NCI-H146 treated with DMSO at 0.1 percent for 48 hours (cell line): ENCODE results near the gene ANAPC1.
"Not testable (repeated sequence)": the region's sequence is repeated elsewhere in the genome, so short reads cannot be mapped to it uniquely, and the experiment has no call there.

Experiments
- DNase-seq: peaks from one replicate; lab custom pipeline; 2025; ENCODE audit not compliant: unreplicated experiment; lab: John Stamatoyannopoulos, UW

The ANAPC1 gene

GRCh38 chr2:111883661-111884591 lies at the start of gene ANAPC1:
Gene ANAPC1 (minus strand): TSS chr2:111884193. CDS start chr2:111880825, 3,368 bp downstream.
- peak; percentile 83 for DNase-seq

DNA sequence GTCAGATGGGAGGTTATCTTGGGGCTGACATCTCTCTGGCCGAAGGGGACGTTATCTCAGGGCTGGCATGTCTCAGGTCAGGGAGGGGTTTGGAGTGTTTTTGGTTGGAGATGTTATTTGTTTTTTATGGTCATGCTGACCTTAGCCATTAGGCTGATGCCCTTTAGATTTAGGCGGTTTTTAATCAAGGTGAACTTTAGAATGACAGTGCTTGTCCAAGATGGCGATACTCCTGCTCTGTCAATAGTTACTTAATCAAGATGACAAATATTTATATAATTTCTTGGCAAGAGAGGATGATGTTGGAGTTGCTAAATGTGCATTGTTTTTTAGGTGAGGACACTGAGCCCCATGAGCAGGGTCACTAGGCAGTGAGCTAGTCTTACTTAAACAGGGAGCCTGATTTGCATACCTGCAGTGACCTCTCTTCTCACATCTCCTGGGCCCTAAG lies 48.9 kb upstream of the ANAPC1 start:
- no peak for DNase-seq

- DNase-seq: no peak
Observed at GRCh38 chr2:111930875-111931274, 46.9 kb upstream of the ANAPC1 start.

GRCh38 chr2:111930409-111930808 lies 46.4 kb upstream of the ANAPC1 start:
- DNase-seq: no peak

DNA sequence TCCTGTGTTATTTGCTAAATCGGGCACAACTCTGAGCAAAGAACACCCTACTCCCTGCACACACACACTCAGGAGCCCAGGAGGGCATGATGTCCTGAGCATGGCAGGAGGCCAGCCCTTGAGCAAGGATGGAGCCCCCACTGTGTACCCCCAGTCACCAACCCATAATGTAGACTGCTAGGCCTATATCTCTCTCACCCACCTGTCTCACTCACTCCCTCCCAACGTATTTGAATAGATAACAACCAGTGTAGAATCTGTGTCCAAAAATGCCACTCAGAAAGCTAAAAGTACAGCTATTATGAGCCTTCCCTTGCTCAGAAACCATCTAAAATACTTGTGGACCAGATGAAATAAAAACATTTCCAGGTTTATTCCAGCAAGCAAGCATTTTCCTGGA lies 43.7 kb upstream of the ANAPC1 start:
- no peak for DNase-seq

DNA sequence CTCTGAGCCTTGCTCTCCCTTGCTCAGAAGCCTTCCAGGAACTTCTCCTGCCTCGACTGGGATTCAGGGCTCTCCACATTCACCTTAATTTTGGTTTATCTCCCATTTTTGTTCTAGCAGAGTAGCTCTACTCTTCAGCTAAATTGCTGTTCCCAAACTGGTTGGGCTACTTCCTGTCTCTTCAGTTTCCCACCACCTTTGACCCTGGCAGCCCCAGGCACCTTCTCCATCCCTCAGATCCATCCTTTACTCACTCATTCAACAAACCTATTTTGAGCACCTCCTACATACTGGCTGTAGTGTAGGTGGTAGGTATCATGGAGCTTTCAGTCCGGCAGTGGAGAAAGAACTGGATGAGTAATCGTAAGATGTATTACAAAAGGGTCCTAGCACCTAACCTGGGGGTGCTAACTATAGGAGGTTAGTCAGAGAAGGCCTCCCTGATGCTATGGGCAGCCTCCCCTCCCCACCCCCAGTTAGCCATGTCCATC lies 40.7 kb upstream of the ANAPC1 start:
- no peak for DNase-seq

GRCh38 chr2:111923276-111923804 lies 39.3 kb upstream of the ANAPC1 start:
- no peak for DNase-seq

DNA sequence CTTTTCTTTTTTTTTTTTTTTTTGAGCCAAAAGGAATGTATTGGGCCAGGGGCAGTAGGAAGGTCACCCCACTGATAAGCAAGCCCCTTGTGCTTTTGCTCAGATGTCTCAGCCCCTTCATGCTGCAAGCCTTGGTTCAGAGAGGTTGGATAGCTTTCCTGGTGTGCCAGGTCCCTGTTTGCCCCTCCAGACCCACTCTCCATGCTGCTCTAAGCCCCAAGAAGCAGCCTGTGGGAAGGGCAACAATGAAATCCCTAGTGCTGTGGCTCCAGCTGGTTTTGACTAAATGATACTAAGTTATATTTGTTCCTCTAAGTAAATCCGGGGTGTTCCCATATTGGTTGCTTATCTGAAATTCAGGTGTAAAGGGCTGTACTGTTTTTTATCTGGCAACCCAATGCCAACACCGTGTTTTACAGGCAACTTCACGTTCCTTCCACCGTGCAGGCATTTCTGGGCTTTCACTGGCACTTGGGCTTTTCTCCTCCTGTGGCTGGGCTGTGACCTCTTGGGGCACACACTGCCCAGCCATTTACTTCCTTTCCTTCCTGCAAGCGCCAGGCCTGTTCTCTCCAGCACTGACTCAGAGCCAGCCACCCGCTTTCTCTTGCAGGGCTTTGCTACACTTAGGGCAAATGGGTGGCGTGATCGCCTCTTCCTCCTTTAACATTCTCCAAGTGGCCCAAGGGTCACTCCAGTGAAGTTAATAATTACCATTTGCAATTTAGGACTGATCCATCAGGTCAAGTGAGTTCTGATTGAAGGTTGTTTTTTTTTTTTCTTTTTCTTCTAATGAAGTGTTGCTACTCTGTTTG lies 36.0 kb upstream of the ANAPC1 start:
- DNase-seq: no peak

- no peak for DNase-seq
Observed at GRCh38 chr2:111919365-111919764, 35.4 kb upstream of the ANAPC1 start.

DNA sequence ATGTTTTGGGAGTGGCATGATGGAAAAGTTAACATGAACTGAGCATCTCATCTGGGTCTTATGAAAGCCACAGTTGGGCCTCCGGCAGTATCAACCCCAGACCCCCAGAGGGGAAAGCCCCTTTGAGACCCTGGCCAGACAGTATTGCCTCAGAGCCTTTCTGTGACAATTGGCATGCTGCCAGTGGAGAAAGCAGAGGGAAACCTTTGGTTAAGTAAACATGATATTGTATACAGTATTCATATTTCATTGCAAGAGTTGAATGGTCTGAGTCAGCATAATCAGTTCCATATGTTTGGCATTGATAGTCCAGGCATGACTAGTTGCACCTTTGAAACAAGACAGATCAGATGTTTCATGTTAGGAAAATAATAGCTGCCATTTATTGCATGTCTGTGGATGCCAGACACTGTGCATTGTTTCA lies 34.4 kb upstream of the ANAPC1 start:
- DNase-seq: no peak

DNA sequence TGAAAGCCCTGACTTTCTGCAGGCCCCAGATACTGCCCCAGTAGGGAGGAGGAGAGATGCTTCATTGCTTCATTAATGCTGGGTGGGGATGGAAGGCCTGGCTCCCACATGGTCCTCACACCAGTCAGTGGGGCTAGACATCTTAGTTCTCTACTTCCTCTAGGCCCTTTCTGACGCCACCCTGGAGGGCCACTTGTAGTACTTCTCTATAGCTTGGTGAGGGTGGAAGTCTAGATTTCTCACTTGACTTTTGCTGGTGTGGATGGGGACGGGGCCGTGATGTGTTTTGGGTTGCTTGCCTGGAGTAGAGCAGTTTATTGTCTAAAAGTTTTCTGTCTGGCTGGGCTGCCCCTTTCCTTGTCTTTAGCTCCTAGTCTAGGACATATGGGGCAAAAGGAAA lies 33.1 kb upstream of the ANAPC1 start:
- DNase-seq: no peak

- no peak for DNase-seq
Observed at GRCh38 chr2:111912547-111912946, 28.6 kb upstream of the ANAPC1 start.

GRCh38 chr2:111911295-111911977 lies 27.4 kb upstream of the ANAPC1 start:
- not testable (repeated sequence) for DNase-seq

DNA sequence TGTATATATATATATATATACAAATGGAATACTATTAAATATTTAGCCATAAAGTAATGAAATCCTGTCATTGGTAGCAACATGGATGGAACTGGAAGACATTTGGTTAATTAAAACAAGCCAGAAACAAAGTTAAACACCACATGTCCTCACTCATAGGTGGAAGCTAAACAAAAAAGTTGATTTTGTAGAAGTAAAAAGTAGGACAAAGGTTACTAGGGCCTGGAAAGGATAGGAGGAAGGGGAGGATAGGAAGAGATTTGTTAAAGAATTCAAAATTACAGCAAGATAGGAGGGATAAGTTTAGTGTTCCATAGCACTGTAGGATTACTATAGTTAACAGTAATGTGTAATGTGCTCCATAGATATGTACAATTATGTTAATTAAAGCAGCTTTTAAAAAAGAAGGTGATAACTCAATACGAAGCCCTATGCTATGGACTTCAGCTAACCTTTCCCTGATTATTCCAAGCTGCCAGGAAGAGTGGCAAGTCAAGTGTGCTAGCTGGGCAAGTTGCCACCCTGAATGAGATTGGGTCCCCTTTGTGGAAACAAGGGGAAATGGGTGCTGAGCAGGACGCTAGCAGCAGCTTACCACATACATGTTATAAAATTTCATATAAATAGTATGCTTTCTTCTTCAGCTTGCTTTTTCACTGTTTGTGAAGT lies 26.8 kb upstream of the ANAPC1 start:
- no peak for DNase-seq

GRCh38 chr2:111909997-111910396 lies 26.0 kb upstream of the ANAPC1 start:
- not testable (repeated sequence) for DNase-seq

DNA sequence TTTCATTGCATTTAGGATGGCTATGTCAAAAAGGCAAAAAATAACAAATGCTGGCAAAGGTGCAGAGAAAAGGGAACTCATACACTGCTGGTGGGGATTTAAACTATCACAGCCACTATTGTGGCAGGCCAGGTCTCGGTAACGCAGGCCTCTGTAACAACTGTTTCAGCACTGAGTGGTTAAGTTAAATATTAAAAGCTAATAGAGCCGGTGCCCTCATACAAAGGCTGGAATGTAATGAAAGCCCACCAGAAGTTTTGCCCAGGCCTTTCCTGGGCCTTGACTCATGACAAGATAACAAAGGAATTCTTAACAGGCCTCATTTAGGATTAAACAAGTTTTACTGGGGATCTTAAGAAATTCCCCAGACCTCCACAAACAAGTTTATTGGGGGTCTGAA lies 25.1 kb upstream of the ANAPC1 start:
- DNase-seq: no peak

DNA sequence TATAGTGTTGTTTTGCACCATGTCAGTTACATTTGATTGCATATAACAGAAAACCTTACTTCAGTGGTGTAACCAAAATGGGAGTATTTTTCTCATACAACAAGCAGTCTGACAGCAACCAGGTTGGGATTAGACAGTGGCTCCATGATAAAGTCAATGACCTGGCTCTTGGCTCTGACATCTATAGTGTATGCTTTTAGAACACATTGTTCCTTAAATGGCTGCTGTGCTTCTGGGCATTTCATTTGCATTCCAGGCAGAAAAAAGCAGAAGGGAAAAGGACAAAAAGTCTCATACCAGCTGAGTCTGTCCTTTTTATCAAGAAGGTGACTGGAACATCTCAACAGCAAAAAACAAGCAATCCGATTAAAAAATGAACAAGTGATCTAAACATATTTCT lies 24.6 kb upstream of the ANAPC1 start:
- no peak for DNase-seq

DNA sequence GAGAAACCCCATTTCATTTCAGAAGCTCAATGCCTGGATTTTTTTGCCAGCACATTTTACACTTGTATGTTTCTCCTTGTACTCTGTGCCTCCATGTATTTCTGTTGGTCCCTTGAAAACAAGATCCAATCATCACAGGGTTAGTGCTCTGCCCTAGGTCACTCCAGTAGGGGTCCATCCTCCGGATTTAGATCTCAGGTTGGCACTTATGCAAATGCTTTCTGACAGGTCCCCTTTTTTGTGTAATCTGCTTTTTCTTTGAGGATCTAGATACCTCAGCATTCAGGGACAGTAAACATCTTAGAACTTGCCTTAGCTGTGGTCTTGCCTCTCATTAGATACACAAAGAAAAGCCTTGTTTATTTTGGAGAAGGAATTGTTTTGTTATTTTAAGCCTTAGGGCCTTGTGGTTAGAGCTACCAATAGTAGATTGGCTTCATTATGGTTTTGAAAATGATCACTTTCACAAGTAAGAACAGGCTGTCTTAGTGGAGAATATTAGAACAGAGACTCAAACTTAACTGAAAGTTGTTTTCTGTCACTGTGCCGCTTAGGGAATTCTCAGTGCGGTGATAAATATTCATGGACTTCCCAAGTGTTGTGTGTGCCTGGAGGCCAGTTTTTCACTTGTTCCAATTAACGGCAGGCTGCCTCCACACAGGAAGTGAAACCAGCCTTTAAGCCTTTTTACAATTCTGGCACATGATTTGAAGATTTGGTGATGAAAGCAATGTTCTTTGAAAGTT lies 22.2 kb upstream of the ANAPC1 start:
- DNase-seq: no peak

- not testable (repeated sequence) for DNase-seq
Observed at GRCh38 chr2:111905475-111905869, 21.5 kb upstream of the ANAPC1 start.
